GM21737 (cell line): Measurements from ENCODE around the gene CADM1.

Experiments
- ATAC-seq: cut with Tn5 transposase; IDR thresholded peaks from one replicate; pipeline ENCODE4 v1.9.1; 2021; ENCODE audit warnings: mild to moderate bottlenecking, moderate library complexity; ENCODE audit not compliant: unreplicated experiment

Gene CADM1

GRCh38 chr11:115452241-115452640 lies 52.0 kb downstream of the CADM1 start:
- no peak for ATAC-seq

GRCh38 chr11:115450519-115450918 lies 53.7 kb downstream of the CADM1 start:
- ATAC-seq = no peak

GRCh38 chr11:115447273-115447864 lies 56.8 kb downstream of the CADM1 start:
- no peak for ATAC-seq

- ATAC-seq = no peak
Measured at GRCh38 chr11:115446214-115446613, 58.0 kb downstream of the CADM1 start.

- no peak for ATAC-seq
Measured at GRCh38 chr11:115444542-115444941, 59.7 kb downstream of the CADM1 start.

GRCh38 chr11:115439969-115440540 lies 64.2 kb downstream of the CADM1 start:
- no peak for ATAC-seq

- no peak for ATAC-seq
Measured at GRCh38 chr11:115439385-115439784, 64.8 kb downstream of the CADM1 start.

GRCh38 chr11:115437902-115438575 lies 66.2 kb downstream of the CADM1 start:
- no peak for ATAC-seq

- no peak for ATAC-seq
Measured at GRCh38 chr11:115430345-115430744, 73.9 kb downstream of the CADM1 start.

- no peak for ATAC-seq
Measured at GRCh38 chr11:115428306-115428705, 75.9 kb downstream of the CADM1 start.

- no peak for ATAC-seq
Measured at GRCh38 chr11:115425816-115426215, 78.4 kb downstream of the CADM1 start.

GRCh38 chr11:115425250-115425649 lies 79.0 kb downstream of the CADM1 start:
- ATAC-seq = no peak

GRCh38 chr11:115423728-115424459 lies 80.3 kb downstream of the CADM1 start:
- no peak for ATAC-seq

GRCh38 chr11:115421992-115422689 lies 82.1 kb downstream of the CADM1 start:
- ATAC-seq = no peak

- no peak for ATAC-seq
Measured at GRCh38 chr11:115421352-115421991, 82.7 kb downstream of the CADM1 start.

GRCh38 chr11:115420505-115420904 lies 83.7 kb downstream of the CADM1 start:
- no peak for ATAC-seq

- ATAC-seq = no peak
Measured at GRCh38 chr11:115418626-115419025, 85.6 kb downstream of the CADM1 start.

- no peak for ATAC-seq
Measured at GRCh38 chr11:115418081-115418480, 86.1 kb downstream of the CADM1 start.

GRCh38 chr11:115411120-115411519 lies 93.1 kb downstream of the CADM1 start:
- no peak for ATAC-seq

- no peak for ATAC-seq
Measured at GRCh38 chr11:115409691-115410220, 94.5 kb downstream of the CADM1 start.
